HG03196 (cell line): ENCODE measurements around the gene ZFAND2B.
A peak's percentile ranks its signal among the peaks of the same experiment; 100 is the strongest.

Experiments
- ATAC-seq: cut with Tn5 transposase; IDR thresholded peaks from one replicate; pipeline ENCODE4 v1.9.1; 2021; ENCODE audit not compliant: unreplicated experiment

Gene ZFAND2B, protein sequence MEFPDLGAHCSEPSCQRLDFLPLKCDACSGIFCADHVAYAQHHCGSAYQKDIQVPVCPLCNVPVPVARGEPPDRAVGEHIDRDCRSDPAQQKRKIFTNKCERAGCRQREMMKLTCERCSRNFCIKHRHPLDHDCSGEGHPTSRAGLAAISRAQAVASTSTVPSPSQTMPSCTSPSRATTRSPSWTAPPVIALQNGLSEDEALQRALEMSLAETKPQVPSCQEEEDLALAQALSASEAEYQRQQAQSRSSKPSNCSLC

DNA sequence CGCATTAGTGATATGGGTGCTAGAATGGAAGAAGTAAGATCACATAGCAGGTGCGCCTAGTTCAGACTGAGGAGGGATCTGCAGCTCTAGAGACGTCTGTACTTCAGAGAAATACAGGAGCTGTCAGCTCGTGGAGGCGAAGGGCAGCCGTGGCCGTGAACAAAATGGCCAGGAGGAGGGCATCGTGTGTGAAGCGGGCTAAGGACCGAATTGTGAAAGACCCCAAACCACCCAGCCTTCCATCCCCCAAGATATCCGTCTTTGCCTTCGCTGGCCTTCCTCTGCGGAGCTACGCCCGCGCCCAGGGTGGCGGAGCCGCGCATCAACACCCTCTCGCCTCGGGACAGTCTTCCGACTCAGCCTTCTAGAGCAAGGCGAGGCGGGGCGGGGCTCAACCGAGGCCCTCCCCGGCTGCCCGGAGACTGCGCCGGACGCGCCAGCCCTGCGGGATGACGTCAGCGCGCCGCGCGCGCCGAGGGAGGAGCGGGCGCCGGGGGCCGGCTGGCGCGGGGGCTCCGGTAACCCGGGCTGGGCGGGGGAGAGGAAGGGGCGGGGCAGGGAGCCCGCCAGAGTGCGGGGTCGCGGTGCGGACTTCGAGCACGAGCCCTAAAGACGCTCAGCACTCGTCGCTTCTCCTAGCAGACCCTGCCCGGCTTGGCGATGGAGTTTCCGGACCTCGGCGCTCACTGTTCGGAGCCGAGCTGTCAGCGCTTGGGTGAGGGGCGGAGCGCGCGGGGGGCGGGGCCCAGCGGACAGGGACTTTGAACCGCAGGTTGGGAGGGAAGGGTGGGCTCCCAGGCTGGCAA lies at the start of gene ZFAND2B:
ZFAND2B (plus strand) TSS at position 455 of the 806 bp plus-strand sequence; CDS start at position 661, 206 bp downstream.
- ATAC-seq, result peak; percentile 95

DNA sequence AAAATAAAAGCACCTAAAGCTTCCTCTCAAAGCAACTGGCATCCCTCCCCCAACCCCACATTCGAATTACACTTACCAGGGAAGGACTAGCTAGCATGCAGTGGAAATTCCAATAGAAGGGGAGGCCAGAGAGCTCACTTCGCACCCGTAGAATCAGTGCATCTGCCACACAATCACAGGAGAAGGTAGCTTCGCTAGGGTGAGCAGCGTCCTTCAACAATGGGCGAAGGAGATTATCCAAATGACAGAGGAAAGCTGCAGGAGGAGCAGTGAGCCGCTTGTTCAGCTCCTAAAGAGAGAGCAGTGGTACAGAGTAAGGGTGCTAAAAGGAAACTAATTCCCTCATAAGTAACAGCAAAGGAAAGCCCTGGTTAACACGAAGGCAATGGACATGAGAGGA lies 49.2 kb upstream of the ZFAND2B start:
- no peak for ATAC-seq

DNA sequence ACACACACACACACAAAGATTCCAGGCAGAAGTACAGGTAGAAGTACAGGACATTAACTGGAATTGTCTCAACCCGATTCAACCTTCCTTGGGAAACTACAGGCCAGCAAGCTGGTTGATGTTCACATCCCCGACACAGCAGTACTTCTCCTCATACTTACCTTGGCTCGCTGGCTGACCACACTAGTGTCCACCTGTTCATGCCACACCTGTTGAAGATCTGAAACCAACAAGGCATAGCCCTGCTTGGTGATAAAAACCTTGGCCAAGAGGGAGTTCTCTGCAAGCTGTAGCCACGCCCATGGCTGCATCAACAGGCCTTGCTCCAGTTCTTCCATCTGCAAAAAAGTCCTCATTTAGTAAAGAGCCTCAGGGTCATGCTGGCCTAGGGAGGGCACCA lies 48.6 kb upstream of the ZFAND2B start:
- ATAC-seq, result no peak

DNA sequence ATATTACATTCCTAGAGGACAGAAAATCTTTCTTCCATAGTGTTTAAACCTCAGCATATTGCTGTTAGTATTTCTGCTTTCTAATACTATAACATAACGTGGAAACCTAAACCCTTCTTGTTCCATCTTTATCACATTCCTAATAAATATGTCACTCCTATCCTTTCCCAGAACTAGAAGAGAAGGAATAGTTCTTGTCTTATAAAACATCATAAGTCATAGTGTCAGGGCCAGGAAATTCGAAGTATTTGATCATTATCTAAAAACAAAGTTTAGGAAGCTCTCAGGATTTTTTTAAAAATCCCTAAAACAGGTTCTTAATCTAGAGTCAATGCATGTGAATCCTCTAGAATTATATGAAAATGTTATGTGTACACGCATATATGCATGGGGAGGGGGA lies 48.0 kb upstream of the ZFAND2B start:
- no peak for ATAC-seq

DNA sequence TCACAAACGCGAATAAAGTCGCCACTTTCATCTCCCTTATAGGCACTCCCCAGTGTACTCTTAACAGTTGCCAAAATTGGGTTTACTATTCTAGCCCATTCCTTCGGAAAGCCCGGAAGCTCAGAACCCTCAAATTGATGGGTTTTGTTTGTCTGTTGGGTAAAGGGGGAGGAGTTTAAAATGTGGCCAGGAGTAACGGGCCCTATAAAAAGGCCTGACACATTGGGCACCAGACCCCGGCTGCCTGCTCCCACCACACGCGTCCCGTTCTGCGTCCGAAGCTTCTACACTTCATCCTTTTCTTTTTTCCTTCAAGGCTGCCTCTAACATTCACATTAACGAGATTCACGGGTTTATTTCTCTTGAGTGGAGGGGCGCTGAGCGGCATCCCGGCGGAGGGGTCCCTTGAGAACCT lies 46.8 kb upstream of the ZFAND2B start:
- no peak for ATAC-seq

DNA sequence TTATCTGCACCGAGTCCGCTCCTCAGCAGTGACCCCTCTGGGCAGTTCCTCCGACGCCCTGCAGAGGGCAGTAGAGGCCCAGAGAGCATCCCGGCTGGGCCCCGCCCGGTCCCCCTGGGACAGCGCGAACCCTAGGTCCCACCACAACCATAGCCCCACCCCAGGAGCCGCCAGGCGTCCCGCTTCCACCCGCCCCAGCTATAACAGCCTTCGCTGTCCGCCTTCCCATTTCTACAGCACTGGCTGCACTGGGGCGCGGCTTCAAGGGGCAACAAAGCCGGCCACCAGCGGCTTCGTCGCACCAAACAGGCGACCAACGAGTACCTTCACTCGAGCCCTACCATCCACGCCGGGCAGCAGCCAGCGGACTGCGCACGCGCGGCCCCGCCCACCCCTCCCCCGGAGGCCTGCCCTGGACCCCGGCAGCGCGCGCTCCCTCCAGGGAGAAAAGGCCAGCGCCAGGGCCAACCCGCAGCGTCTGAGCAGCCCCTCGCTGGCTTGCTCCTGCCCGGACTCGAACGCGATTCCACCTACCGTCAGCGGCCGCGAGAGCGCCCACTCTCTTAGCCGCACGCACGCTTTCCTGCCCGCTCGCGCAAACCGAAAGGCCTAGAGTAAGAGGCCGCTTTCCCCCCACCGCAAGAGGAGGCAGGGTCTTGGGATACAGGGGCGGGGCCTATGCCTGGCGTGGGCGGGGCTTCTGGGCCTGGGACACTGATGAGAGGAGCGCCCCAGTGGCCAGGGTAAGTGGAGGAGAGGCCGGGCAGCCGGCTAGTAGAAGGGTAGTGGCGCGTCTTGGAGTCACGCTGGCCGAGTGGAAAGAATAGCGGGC lies 46.2 kb upstream of the ZFAND2B start, which contains the start of gene NHEJ1:
NHEJ1 (minus strand) TSS at position 630 of the 832 bp plus-strand sequence. CDS start 2,453 bp downstream, outside the sequence.
- peak; percentile 83 for ATAC-seq

DNA sequence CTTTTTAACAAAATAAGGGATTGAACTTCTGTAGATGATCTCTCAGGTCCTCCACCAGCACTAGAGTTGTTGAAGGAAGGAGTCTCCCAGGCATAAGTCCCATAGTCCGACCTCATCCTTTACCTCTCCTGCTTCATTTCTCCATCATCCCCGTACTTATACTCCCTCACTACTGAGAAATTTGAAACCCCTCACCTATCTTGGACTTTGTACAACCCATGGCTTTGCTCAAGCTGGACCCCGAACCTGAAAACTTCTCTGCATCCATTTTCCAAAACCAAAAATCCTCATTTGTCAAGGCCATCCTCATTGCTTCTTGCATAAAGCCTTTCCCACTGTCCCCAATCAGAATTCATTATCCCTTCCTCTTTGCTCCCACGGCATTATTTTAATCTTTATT lies 45.5 kb upstream of the ZFAND2B start:
- ATAC-seq, result no peak

DNA sequence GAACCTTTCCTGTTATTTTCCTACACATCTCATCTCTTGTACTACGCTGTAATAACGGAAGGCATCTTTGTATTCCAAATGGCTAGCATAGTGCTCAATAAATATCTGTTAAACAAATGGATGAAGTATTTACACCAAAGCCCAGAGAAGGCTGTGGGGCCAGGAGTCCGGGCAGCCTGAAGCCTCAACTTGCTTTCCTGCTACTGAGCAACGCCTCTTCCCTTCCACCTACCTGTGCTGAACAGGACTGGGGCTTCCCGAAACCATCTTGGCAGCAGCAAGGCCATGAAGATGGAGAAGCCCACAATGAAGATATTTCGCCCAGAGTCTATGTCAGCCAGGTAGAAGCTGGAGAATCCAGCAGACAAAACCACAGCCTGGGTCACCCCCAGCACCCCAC lies 43.4 kb upstream of the ZFAND2B start:
- ATAC-seq, result no peak

DNA sequence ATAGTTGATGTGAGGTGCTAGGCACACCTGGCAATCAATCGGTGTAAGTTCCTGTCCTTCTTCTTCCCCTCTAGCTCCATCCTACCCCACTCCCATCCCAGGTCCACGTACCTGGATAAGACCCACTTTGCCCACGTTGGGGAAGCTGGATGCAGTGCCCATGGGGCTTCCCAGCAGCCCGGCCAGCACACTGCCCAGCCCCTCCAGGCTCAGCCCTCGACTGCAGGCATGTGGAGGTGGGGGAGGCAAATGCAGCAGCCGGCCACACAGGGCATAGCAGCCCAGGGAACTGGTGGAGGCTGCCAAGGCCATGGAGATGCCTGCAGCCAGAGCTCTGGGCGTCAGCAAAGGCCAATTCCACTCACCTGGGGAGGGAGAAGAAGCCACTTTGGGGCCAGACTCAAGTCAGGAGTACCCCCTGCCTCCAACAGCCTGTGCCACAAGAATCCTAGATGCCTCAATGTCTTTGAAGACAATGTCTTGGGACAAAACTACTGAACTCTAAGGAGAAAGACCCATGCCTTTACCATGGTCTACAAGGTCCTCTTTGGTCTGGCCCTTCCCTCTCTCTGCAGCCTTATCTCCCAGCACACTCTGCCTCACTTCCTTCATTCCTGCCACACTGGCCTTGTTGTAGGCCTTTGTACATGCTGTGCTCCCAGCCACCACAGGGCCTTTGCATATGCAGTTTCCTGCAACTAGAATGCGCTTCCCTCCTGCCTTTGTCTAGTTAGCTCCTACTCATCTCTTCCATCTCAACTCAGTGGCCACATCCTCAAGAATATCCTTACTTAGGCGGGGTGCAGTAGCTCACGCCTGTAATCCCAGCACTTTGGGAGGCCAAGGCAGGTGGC lies 41.3 kb upstream of the ZFAND2B start:
- no peak for ATAC-seq

DNA sequence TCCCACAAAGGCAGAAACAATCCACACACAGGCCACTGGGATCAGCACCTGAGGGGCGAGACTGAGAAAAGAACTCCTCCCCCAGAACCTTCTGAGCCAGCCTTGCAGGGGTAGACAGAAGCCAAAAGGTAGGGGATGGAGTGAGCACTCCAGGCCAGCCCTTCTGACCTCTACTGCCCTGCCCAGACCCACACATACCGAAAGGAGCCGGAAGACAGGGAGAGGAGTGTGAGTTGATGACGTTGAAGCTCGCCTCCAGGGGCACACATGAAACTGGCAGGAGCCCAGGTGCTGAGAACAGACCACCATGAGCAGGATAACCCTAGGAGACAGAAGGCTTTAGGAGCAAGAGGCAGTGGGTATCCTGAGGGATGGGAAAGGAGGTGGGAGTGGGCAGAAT lies 38.6 kb upstream of the ZFAND2B start:
- no peak for ATAC-seq

DNA sequence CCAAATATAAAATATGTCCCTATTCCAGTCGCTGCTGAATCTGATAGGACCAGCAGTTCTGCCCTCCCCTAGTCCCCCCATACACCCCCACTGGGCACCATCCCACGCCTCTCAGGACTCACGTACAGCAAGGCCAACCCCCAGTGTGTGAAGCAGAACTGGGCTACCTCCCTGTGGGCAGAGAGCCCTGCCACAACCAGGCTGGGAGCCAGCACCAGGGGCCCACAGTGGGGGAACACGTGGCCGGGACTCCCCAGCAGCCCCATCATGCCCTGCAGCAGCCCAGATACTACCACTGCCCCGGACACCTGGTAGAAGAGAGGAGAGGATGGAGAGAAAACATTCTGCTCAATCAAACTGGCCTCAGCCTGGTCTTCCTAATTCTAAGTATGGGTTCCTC lies 38.1 kb upstream of the ZFAND2B start:
- no peak for ATAC-seq

DNA sequence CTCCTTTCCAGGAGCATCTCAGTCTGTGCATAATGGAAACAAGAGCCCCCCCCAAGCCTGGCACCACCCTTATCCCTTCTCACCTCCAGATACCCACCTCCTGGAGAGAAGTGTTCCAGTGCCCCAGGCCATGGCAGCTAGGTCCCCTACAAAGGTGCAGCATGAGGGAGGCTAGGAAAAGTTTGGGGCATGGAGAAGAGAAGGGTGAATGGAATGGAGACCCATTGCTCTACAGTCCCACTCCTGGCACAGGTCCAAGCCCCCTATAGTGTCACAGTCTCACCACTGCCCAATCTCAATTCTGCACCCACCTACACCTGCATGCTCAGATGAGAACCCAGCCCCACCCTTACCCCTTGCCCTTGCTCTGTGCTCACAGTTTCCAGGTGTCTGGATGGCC lies 37.6 kb upstream of the ZFAND2B start:
- ATAC-seq, result no peak

DNA sequence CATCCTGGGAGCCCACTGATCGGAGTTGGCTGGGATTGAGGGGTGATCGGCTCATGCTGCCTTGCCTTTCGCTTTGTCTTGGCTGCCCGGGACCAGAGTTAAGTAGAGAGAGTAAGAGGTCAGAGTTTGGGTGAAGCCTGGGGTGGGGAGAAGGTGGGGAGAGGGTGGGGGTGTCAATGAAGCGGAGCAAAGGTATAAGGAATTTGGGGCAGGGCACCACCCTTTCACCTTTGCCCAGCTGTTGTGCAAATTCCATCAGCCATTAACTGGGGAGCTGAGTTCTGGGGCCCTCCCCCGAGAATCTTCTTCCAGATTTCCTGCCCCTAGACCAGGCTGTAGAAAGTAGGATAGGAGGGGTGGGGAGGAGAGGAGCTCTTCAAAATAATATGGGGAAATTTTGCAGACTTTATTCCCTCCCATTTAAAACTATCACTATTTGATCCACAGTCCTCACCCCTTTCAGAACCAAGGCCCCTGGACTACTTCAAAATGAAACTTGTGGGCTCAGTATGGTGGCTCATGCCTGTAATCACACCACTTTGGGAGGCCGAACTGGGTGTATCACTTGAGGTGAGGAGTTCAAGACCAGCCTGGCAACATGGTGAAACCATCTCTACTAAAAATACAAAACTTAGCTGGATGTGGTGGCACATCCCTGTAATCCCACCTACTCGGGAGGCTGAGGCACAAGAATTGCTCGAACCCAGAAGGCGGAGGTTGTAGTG lies 36.5 kb upstream of the ZFAND2B start, which contains the start of gene SLC23A3:
SLC23A3 (minus strand) TSS at position 100 of the 725 bp plus-strand sequence; CDS start at position 55, 45 bp downstream.
- ATAC-seq, result no peak

DNA sequence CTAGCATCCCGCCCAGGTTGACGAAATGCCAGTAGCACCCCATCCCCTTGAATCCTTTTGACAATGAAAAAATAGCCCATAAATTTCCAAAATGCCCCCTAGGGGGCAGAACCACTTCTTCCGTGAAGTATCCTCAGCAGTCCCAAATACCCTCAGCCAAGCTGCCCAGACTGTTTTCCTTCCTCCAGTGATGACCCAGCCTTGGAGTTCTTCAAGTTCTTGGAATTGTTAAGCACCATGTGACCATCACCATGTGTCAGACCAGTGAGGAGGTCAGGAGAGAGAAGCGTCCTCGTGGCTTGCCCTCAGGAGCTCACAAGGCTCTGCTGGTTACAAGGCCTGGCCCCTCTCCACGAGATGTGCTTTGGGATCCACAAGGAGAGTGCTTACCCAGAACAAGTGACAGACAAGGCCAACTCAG lies 35.3 kb upstream of the ZFAND2B start:
- no peak for ATAC-seq

DNA sequence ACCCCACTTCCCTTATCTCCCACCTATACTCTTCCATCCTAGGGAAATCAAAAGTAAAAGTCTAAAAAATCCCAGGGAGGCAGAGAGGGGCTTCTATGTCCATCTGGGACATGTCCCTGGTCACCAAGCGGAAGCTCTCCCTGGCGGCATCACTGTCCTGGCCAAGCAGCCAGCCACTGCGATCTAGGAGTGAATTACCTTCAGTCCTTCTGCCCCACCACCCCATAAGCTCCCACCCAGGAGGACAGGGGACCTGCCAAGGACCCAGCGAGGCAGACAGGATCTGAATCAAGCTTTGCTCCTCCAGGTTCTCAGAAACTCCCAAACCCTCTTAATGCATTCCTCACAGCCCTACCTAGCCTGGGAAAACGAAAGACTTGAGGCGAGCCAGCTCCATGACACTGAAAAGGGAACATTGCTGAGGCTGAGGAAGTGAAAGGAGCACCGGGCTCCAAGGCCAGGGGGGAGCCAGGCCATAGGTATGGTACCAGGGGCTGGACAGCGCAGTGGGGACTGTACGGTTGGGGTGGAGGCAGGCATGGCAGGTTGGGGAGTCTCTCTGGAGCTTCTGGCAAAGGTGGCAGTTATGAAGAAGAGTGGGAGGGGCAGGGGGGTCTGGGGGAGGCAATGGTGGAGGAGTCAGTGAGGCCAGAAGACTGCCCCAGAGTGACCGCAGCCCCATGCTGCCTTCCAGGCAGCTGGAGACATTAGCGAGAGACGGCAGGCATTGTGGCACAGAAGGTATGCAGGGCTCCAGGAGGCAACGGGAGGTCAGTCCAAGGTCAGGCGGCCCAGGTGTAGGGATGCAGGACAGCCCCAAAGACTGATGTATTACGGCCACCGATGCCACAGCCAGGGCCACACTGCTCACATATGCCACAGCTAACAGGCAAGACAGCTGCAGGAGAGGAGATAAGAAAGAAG lies 34.1 kb upstream of the ZFAND2B start:
- no peak for ATAC-seq

DNA sequence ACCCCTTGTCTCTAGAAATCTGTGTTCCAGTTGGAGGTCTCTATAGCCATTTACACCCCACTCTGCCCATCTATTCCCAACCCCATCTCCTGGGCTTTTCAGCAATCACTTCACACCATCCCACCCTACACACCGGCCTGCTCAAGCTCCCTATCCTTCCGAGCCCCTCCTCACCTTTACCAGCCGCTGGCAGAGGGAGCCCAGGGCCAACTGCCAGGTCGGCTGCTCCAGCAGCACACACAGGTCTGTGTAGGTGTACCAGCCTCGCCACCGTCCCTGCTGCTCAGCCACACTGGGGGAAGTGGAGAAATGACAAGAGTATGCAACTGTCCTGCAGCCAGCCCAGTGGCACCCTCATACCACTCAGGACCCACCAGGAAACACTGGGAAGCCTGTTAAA lies 33.4 kb upstream of the ZFAND2B start:
- ATAC-seq, result no peak

DNA sequence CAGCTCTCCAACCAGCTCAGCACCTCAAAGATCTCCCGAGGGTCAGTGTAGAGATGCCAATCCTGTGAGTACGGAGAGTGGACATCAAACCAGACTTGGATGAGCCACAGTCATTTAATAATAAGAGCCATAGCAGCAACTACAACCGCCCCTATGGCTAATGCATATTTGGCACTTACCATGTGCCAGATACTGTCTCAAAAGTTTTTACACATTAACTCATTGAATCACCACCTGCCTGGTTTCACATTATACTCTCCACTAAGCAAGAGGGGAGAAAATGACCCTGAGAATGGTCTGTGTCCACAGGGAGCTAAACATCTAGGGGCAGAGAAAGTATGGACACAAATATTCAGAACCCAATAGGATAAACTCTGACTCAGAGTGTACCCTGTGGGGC lies 32.4 kb upstream of the ZFAND2B start:
- ATAC-seq, result no peak

DNA sequence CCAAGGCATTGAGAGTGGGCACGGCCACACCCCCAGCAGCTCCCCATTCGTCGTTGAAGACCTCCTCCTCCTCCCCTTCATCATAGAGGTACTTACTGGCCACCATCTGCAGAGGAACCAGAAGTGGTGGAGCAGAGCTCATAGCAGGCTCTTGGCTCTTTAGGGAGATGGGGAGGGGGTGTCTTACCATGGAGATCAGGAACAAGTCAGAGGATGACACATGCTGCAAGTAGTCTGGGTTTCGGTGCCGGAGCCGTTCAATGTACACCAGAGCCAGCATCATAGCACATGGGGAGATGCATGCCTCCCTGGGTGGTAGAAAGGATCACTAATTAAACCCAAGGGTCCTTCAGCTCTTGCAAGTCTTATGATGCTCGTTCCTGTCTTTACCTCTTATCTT lies 31.8 kb upstream of the ZFAND2B start:
- no peak for ATAC-seq

DNA sequence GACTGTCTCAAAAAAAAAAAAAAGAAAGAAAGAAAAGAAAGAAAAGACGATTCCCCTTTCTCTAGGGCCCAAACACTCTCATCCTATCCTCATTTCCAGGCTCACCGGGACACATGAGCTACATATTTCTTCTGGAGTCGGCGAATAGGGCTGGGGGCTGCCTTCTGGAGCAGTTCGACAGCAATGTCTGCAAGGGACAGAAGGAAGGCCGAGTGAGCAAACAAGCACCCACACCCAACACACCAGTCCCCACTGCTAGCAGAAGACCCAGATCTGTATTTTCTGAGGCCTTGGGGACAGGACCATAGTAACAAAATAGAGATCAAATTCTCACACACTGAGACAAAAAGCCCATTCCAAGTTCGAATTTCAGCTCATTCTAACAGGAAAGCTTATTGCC lies 31.1 kb upstream of the ZFAND2B start:
- no peak for ATAC-seq
